Measurements from ENCODE around the gene MAGEB10.

Gene MAGEB10

DNA sequence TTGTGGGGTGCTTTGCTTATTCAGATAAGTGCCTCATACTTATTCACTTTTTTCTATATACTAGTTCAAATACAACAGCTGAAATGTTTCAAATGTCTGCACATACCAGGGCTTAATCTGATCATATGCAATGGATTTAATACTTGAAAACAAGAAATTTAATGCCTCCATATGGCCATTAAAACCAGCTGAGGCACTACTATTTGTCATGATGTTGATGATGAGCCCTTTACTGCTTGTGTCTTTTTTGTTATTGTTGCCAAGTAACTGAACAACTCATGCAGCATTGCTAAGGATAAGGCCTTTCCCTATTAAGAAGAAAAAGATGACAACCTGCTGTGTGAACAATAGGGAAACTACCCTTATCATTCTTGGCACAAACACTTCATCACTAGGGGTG is 52.5 kb downstream of the MAGEB10 start:
- in situ Hi-C loops (cut with MboI; ENCODE audit: low sequenced_read_pairs, unreplicated experiment) = no loop called here
- TF ChIP-seq, protein P1, sequence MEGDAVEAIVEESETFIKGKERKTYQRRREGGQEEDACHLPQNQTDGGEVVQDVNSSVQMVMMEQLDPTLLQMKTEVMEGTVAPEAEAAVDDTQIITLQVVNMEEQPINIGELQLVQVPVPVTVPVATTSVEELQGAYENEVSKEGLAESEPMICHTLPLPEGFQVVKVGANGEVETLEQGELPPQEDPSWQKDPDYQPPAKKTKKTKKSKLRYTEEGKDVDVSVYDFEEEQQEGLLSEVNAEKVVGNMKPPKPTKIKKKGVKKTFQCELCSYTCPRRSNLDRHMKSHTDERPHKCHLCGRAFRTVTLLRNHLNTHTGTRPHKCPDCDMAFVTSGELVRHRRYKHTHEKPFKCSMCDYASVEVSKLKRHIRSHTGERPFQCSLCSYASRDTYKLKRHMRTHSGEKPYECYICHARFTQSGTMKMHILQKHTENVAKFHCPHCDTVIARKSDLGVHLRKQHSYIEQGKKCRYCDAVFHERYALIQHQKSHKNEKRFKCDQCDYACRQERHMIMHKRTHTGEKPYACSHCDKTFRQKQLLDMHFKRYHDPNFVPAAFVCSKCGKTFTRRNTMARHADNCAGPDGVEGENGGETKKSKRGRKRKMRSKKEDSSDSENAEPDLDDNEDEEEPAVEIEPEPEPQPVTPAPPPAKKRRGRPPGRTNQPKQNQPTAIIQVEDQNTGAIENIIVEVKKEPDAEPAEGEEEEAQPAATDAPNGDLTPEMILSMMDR (IDR thresholded peaks at IDR 0.05; ENCODE audit: borderline replicate concordance, control extremely low read depth, extremely low read depth, insufficient read depth, missing control alignments) = no peak
- DNase-seq (ENCODE audit: low spot score) = no peak

DNA sequence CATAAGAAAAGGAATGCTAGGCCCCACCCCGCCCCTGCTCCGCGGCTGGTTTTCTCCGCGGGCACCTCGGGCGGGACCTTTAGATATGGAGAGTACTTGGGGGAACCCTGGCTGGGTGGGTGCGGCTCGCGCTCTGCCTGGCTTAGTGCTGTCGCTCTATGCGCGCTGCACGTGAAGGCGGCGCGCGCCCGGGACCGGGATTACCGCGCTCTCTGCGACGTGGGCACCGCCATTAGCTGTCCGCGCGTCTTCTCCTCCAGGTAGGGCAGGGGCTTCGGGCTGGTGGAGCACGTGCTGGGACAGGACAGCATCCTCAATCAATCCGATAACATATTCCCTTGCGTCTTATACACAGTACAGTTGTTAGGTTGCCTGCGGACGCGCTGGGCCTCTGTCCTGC is 56.0 kb downstream of the MAGEB10 start:
- TF ChIP-seq, protein P1 (IDR thresholded peaks at IDR 0.05; ENCODE audit: borderline replicate concordance, control extremely low read depth, extremely low read depth, insufficient read depth, missing control alignments) = no peak
- no peak for DNase-seq (ENCODE audit: low spot score)
- in situ Hi-C loops (cut with MboI; ENCODE audit: low sequenced_read_pairs, unreplicated experiment) = no loop called here

Measured in GM13976 (cell line).